HEK293 (cell line): ENCODE results near the gene STK11.
A peak's percentile ranks its signal among the peaks of the same experiment; 100 is the strongest.

ENCODE experiments used
- GLIS2 ChIP-seq: fragments of 450-650 bp; formaldehyde crosslinking; IDR thresholded peaks from 2 replicates; pipeline ENCODE4 v1.5.1; 2016; ENCODE audit warnings: missing biosample characterization, missing genetic modification characterization
- KLF10 ChIP-seq: fragments of 450-650 bp; IDR thresholded peaks from 2 replicates; pipeline ENCODE4 v1.5.1; 2018; ENCODE audit warnings: missing biosample characterization, mild to moderate bottlenecking, missing genetic modification characterization
- REST ChIP-seq: fragments of 450-650 bp; formaldehyde crosslinking; IDR thresholded peaks from 2 replicates; pipeline ENCODE4 v1.5.1; 2016; ENCODE audit warnings: missing biosample characterization, missing genetic modification characterization
- SCRT1 ChIP-seq: fragments of 450-650 bp; formaldehyde crosslinking; IDR thresholded peaks from 2 replicates; pipeline ENCODE4 v1.5.1; 2016; ENCODE audit warnings: missing biosample characterization, missing genetic modification characterization, borderline replicate concordance
- SP7 ChIP-seq: fragments of 450-650 bp; formaldehyde crosslinking; IDR thresholded peaks from 2 replicates; pipeline ENCODE4 v1.5.1; 2016; ENCODE audit warnings: missing biosample characterization, missing genetic modification characterization
- ZFHX2 ChIP-seq: fragments of 450-650 bp; formaldehyde crosslinking; conservative IDR thresholded peaks from 2 replicates; pipeline ENCODE4 v1.5.1; 2016; ENCODE audit warnings: missing biosample characterization, missing genetic modification characterization
- ZFP37 ChIP-seq: fragments of 450-650 bp; formaldehyde crosslinking; IDR thresholded peaks from 2 replicates; pipeline ENCODE4 v1.5.1; 2016; ENCODE audit warnings: missing biosample characterization, missing genetic modification characterization
- ZFP41 ChIP-seq: fragments of 450-650 bp; formaldehyde crosslinking; IDR thresholded peaks from 2 replicates; pipeline ENCODE4 v1.5.1; 2016; ENCODE audit warnings: missing biosample characterization, missing genetic modification characterization, borderline replicate concordance
- ZNF148 ChIP-seq: fragments of 450-650 bp; formaldehyde crosslinking; IDR thresholded peaks from 2 replicates; pipeline ENCODE4 v1.5.0; 2017; ENCODE audit warnings: missing biosample characterization, missing genetic modification characterization, borderline replicate concordance
- ZNF26 ChIP-seq: fragments of 450-650 bp; formaldehyde crosslinking; IDR thresholded peaks from 2 replicates; pipeline ENCODE4 v1.5.1; 2016; ENCODE audit warnings: missing biosample characterization, missing genetic modification characterization
- ZNF302 ChIP-seq: fragments of 450-650 bp; formaldehyde crosslinking; IDR thresholded peaks from 2 replicates; pipeline ENCODE4 v1.5.1; 2016; ENCODE audit warnings: missing biosample characterization, missing genetic modification characterization, low read depth
- ZNF37A ChIP-seq: fragments of 450-650 bp; IDR thresholded peaks from 2 replicates; pipeline ENCODE4 v1.5.1; 2018; ENCODE audit warnings: missing biosample characterization, missing genetic modification characterization
- ZNF423 ChIP-seq: fragments of 450-650 bp; formaldehyde crosslinking; IDR thresholded peaks from 2 replicates; pipeline ENCODE4 v1.5.1; 2016; ENCODE audit warnings: missing biosample characterization, missing genetic modification characterization
- ZNF473 ChIP-seq: fragments of 450-650 bp; formaldehyde crosslinking; IDR thresholded peaks from 2 replicates; pipeline ENCODE4 v1.5.1; 2017; ENCODE audit warnings: missing biosample characterization, missing genetic modification characterization
- ZNF544 ChIP-seq: fragments of 450-650 bp; formaldehyde crosslinking; IDR thresholded peaks from 2 replicates; pipeline ENCODE4 v1.5.0; 2017; ENCODE audit warnings: missing biosample characterization, missing genetic modification characterization
- ZNF596 ChIP-seq: fragments of 450-650 bp; IDR thresholded peaks from 2 replicates; pipeline ENCODE4 v1.5.0; 2018; ENCODE audit warnings: missing biosample characterization, mild to moderate bottlenecking, missing genetic modification characterization, moderate library complexity
- ZNF610 ChIP-seq: fragments of 450-650 bp; formaldehyde crosslinking; IDR thresholded peaks from 2 replicates; pipeline ENCODE4 v1.5.1; 2016; ENCODE audit warnings: missing biosample characterization, missing genetic modification characterization, borderline replicate concordance
- ZNF623 ChIP-seq: fragments of 450-650 bp; formaldehyde crosslinking; IDR thresholded peaks from 2 replicates; pipeline ENCODE4 v1.5.1; 2016; ENCODE audit warnings: missing biosample characterization, missing genetic modification characterization
- ZNF670 ChIP-seq: fragments of 450-650 bp; formaldehyde crosslinking; IDR thresholded peaks from 2 replicates; pipeline ENCODE4 v1.5.1; 2016; ENCODE audit warnings: missing biosample characterization, missing genetic modification characterization, low read depth
- ZNF677 ChIP-seq: fragments of 450-650 bp; IDR thresholded peaks from 2 replicates; pipeline ENCODE4 v1.5.0; 2018; ENCODE audit warnings: missing biosample characterization, mild to moderate bottlenecking, missing genetic modification characterization, moderate library complexity
- ZNF76 ChIP-seq: fragments of 450-650 bp; formaldehyde crosslinking; IDR thresholded peaks from 2 replicates; pipeline ENCODE4; 2016; ENCODE audit warnings: low read depth, missing biosample characterization, missing genetic modification characterization, borderline replicate concordance
- ZNF776 ChIP-seq: fragments of 450-650 bp; formaldehyde crosslinking; IDR thresholded peaks from 2 replicates; pipeline ENCODE4 v1.5.0; 2017; ENCODE audit warnings: missing biosample characterization, missing genetic modification characterization, borderline replicate concordance
- ZNF777 ChIP-seq: fragments of 450-650 bp; formaldehyde crosslinking; IDR thresholded peaks from 2 replicates; pipeline ENCODE4 v1.5.1; 2017; ENCODE audit warnings: missing biosample characterization, missing genetic modification characterization, borderline replicate concordance
- ZNF792 ChIP-seq: fragments of 450-650 bp; formaldehyde crosslinking; IDR thresholded peaks from 2 replicates; pipeline ENCODE4 v1.5.1; 2016; ENCODE audit warnings: missing biosample characterization, missing genetic modification characterization
- ZNF843 ChIP-seq: fragments of 450-650 bp; formaldehyde crosslinking; IDR thresholded peaks from 2 replicates; pipeline ENCODE4 v1.5.1; 2016; ENCODE audit warnings: missing biosample characterization, missing genetic modification characterization
- ZSCAN4 ChIP-seq: fragments of 450-650 bp; formaldehyde crosslinking; IDR thresholded peaks from 2 replicates; pipeline ENCODE4 v1.5.1; 2017; ENCODE audit warnings: missing biosample characterization, missing genetic modification characterization
- TF ChIP-seq, protein P1 (sequence below): fragments of 450-650 bp; formaldehyde crosslinking; IDR thresholded peaks from 2 replicates; pipeline ENCODE4 v1.5.1; 2016; ENCODE audit warnings: missing biosample characterization, missing genetic modification characterization
- TF ChIP-seq, protein P2 (sequence below): fragments of 450-650 bp; formaldehyde crosslinking; optimal IDR thresholded peaks from 2 replicates; pipeline ENCODE3; 2016; ENCODE audit warnings: missing biosample characterization, mild to moderate bottlenecking, missing genetic modification characterization

STK11 gene

DNA sequence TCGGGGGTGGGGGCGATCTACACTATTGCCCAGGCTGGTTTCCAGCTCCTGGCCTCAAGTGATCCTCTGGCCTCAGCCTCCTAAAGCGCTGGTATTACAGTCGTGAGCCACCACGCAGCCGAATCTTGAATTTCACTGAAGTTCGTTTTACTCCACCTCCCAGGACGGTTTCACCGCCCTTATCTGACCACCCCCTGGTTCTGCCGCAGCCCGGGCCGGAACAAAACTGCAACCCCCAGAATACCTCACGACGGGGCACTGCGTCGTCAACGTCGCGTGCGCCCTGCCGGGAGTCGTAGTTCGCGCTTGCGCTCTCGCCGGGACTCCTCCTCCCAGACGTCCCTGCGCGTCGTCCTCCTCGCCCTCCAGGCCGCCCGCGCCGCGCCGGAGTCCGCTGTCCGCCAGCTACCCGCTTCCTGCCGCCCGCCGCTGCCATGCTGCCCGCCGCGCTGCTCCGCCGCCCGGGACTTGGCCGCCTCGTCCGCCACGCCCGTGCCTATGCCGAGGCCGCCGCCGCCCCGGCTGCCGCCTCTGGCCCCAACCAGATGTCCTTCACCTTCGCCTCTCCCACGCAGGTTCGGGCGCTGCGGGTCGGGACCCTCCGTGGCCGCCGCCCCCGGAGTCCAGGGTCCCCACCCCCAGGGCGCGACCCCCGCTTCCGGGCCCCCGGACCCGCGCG lies 36.0 kb downstream of the STK11 start, which contains the start of gene ATP5F1D (continued):
- no peak for TF ChIP-seq SCRT1
- TF ChIP-seq REST = no peak
- TF ChIP-seq ZSCAN4 (tag by site-specific recombination) = no peak
- TF ChIP-seq KLF10 (tag by site-specific recombination) = peak; percentile 33; the same call in 1 of the 2 replicates
- no peak for TF ChIP-seq ZNF610 (tag by site-specific recombination)
- no peak for TF ChIP-seq ZNF148 (tag by site-specific recombination)
- TF ChIP-seq ZNF843 (tag by site-specific recombination) = no peak
- TF ChIP-seq ZNF670 (tag by site-specific recombination) = no peak
- TF ChIP-seq ZNF792 (tag by site-specific recombination) = no peak
- TF ChIP-seq ZNF544 (tag by site-specific recombination) = no peak
- no peak; the same call in 1 of the 2 replicates for TF ChIP-seq ZFHX2 (tag by site-specific recombination)
- no peak for TF ChIP-seq ZFP41 (tag by site-specific recombination)
- no peak for TF ChIP-seq ZNF677
- peak; percentile 99 for TF ChIP-seq ZNF76 (tag by site-specific recombination)
- TF ChIP-seq ZNF596 (tag by site-specific recombination) = no peak
- TF ChIP-seq, protein P1, sequence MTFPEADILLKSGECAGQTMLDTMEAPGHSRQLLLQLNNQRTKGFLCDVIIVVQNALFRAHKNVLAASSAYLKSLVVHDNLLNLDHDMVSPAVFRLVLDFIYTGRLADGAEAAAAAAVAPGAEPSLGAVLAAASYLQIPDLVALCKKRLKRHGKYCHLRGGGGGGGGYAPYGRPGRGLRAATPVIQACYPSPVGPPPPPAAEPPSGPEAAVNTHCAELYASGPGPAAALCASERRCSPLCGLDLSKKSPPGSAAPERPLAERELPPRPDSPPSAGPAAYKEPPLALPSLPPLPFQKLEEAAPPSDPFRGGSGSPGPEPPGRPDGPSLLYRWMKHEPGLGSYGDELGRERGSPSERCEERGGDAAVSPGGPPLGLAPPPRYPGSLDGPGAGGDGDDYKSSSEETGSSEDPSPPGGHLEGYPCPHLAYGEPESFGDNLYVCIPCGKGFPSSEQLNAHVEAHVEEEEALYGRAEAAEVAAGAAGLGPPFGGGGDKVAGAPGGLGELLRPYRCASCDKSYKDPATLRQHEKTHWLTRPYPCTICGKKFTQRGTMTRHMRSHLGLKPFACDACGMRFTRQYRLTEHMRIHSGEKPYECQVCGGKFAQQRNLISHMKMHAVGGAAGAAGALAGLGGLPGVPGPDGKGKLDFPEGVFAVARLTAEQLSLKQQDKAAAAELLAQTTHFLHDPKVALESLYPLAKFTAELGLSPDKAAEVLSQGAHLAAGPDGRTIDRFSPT (tag by site-specific recombination) = no peak; the same call in 1 of the 2 replicates
- no peak for TF ChIP-seq ZNF302 (tag by site-specific recombination)
- TF ChIP-seq ZNF26 = no peak
- no peak for TF ChIP-seq ZNF473 (tag by site-specific recombination)
- TF ChIP-seq ZNF423 (tag by site-specific recombination) = no peak
- peak; percentile 47 for TF ChIP-seq SP7 (tag by site-specific recombination)
- no peak for TF ChIP-seq ZNF37A (tag by site-specific recombination)
- TF ChIP-seq ZNF777 (tag by site-specific recombination) = no peak
- TF ChIP-seq, protein P2, sequence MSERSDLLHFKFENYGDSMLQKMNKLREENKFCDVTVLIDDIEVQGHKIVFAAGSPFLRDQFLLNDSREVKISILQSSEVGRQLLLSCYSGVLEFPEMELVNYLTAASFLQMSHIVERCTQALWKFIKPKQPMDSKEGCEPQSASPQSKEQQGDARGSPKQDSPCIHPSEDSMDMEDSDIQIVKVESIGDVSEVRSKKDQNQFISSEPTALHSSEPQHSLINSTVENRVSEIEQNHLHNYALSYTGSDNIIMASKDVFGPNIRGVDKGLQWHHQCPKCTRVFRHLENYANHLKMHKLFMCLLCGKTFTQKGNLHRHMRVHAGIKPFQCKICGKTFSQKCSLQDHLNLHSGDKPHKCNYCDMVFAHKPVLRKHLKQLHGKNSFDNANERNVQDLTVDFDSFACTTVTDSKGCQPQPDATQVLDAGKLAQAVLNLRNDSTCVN (tag by site-specific recombination) = peak; percentile 81
- TF ChIP-seq ZNF776 (tag by site-specific recombination) = no peak
- TF ChIP-seq ZFP37 (tag by site-specific recombination) = no peak
- TF ChIP-seq ZNF623 (tag by site-specific recombination) = no peak
- TF ChIP-seq GLIS2 (tag by site-specific recombination) = peak; percentile 84
